Ovary (tissue), 9 donors: ENCODE results near the gene AKT3. TPM values are rescaled to one million over a fixed set of nuclear protein-coding genes. Genes with fewer than 3 reads are reported as not detected.

Source experiments
- DNase-seq, 5 donors: peaks; one replicate each; pipeline ENCODE4 v3.0.0-alpha.2; 2019 to 2020
- H3K27ac ChIP-seq, 2 donors: fragments of 200-600 bp; one replicate each; pipeline versions ENCODE4 v1.5.1 to v1.8.0; 2019 to 2022
- H3K27me3 ChIP-seq: fragments of 200-600 bp; one replicate; pipeline ENCODE4 v1.8.0; 2022
- H3K36me3 ChIP-seq: fragments of 200-600 bp; sonication (generic); one replicate; pipeline ENCODE4 v1.5.1; 2019
- H3K4me1 ChIP-seq: one replicate; pipeline ENCODE4 v1.8.1; 2013; ENCODE audit warnings: mild to moderate bottlenecking, moderate library complexity; ENCODE audit not compliant: insufficient read depth
- H3K4me3 ChIP-seq: fragments of 200-600 bp; sonication (generic); one replicate; pipeline ENCODE4 v1.5.1; 2017
- H3K9me3 ChIP-seq, 2 donors: fragments of 200-600 bp in 1 of 2; sonication (generic) in 1 of 2; one replicate each; pipeline versions ENCODE4 v1.5.1 to v1.8.1; 2013 to 2019; ENCODE audit warnings: mild to moderate bottlenecking in 1 of 2, moderate library complexity in 1 of 2
- EP300 ChIP-seq: sonication (generic); formaldehyde crosslinking; IDR thresholded peaks from one replicate; pipeline ENCODE4 v1.6.1; 2017; ENCODE audit warnings: antibody characterized with exemption
- POLR2A ChIP-seq: fragments of 450-650 bp; IDR thresholded peaks from one replicate; pipeline ENCODE4 v1.6.1; 2017; ENCODE audit warnings: antibody characterized with exemption, mild to moderate bottlenecking, moderate library complexity
- WGBS, 3 donors: extraction: QIAGEN DNeasy Blood & Tissue Kit in 1 of 3; methylation state at CpG; one replicate each; pipeline versions ENCODE4 v1.1.5 to v1.1.7; 2013 to 2017; 5-methylcytosine and 5-hydroxymethylcytosine counted together
- intact Hi-C, 4 donors: fragments of 100-400 bp; cut with DNase I; formaldehyde crosslinking; loops; one replicate each; pipeline versions ENCODE4 v1.11.0 to v1.15.1; 2022 to 2023
- polyA plus RNA-seq, 2 donors: library from polyadenylated mRNA; stranded (reverse); fragments of 200-250 nt in 1 of 2; fragments of 350-450 nt in 1 of 2; fragmentation: Illumina TruSeq in 1 of 2; extraction: RNeasy Lipid Tissue Mini Kit (QIAGEN cat#74804) in 1 of 2; gene quantifications; one replicate each; pipeline ENCODE4 v1.2.3, GENCODE V29; 2013 to 2014
- total RNA-seq, 7 donors: library from RNA; depleted of rRNA in 2 of 7; stranded (reverse); fragments of >200 nt in 2 of 7; fragmentation: NEBNext Ultra II Directional in 3 of 7; extraction: Animal tissue kit (Norgen Biotek cat#: 25700) in 3 of 7; gene quantifications; one replicate each; pipeline versions ENCODE4 v1.1.0 to v1.2.4, GENCODE V29; 2016 to 2023
- TF ChIP-seq, protein P1 (sequence below), 3 donors: fragments of 450-650 bp in 2 of 3; fragments of 200-600 bp in 1 of 3; IDR thresholded peaks; one replicate each; pipeline versions ENCODE4 v1.5.1 to v1.8.0; 2016 to 2022; ENCODE audit warnings: antibody characterized with exemption in 3 of 3, mild to moderate bottlenecking in 1 of 3
- donor health status: DM: no; HTN: no; CAD: no; lungs with moderate emphysema.
- donor health status: DM: no; HTN: no; CAD: no.
- donor health status: Bipolar disorder and iron deficiency.
- donor health status: DM: yes; HTN: yes; CAD: no.
- donor health status: DM: no; HTN: no; CAD: no.
- donor health status: DM: yes; HTN: yes; CAD: no.

Gene AKT3
- total and polyA plus RNA-seq, 9 donors, result 27.2 to 202 (median 111) TPM

- TF ChIP-seq EP300 (no peak), POLR2A (peak; percentile 28)
- TF ChIP-seq, protein P1, sequence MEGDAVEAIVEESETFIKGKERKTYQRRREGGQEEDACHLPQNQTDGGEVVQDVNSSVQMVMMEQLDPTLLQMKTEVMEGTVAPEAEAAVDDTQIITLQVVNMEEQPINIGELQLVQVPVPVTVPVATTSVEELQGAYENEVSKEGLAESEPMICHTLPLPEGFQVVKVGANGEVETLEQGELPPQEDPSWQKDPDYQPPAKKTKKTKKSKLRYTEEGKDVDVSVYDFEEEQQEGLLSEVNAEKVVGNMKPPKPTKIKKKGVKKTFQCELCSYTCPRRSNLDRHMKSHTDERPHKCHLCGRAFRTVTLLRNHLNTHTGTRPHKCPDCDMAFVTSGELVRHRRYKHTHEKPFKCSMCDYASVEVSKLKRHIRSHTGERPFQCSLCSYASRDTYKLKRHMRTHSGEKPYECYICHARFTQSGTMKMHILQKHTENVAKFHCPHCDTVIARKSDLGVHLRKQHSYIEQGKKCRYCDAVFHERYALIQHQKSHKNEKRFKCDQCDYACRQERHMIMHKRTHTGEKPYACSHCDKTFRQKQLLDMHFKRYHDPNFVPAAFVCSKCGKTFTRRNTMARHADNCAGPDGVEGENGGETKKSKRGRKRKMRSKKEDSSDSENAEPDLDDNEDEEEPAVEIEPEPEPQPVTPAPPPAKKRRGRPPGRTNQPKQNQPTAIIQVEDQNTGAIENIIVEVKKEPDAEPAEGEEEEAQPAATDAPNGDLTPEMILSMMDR (IDR thresholded peaks at IDR 0.05), result no peak
- Histone ChIP-seq H3K4me1 (no peaks in the 10 kb centered on the region), H3K27me3 (no peaks in the 10 kb centered on the region), H3K27ac (peak overlapping the region; percentile 94 to 100), H3K9me3 (no peaks in the 10 kb centered on the region), H3K36me3 (no peaks in the 10 kb centered on the region), H3K4me3 (peak overlapping the region; percentile 62)
- DNase-seq, result peak; percentile 87 to 92 (median 90)
- intact Hi-C loops, result loop anchor here in 1 of 4 donors (5.0 to 10.0 kb wide), 2 partner anchors 64 to 197 kb away; no protein-coding TSS in a partner anchor
- WGBS, 3 donors, result 0 to 1% (median 0%) methylated on average over 16 to 92 of the region's 92 CpGs
Observed at GRCh38 chr1:243850452-243851256, 611 bp upstream of the AKT3 start.

GRCh38 chr1:243849421-243850201 lies 432 bp downstream of the AKT3 start:
- Histone ChIP-seq H3K4me1 (no peaks in the 10 kb centered on the region), H3K4me3 (peak overlapping the region; percentile 62), H3K9me3 (no peaks in the 10 kb centered on the region), H3K27me3 (no peaks in the 10 kb centered on the region), H3K36me3 (no peaks in the 10 kb centered on the region), H3K27ac (peak overlapping the region; percentile 94 to 100)
- peak; percentile 71 to 83 (median 78) for DNase-seq
- TF ChIP-seq, protein P1 (IDR thresholded peaks at IDR 0.05), result no peak
- peak; percentile 47 for TF ChIP-seq POLR2A
- intact Hi-C loops, result loop anchor here in 2 of 4 donors (5.0 to 10.0 kb wide), 2 partner anchors 65 to 198 kb away; no protein-coding TSS in a partner anchor
- WGBS, 3 donors, result 0 to 1% (median 0%) methylated on average over 36 to 78 of the region's 81 CpGs

DNA sequence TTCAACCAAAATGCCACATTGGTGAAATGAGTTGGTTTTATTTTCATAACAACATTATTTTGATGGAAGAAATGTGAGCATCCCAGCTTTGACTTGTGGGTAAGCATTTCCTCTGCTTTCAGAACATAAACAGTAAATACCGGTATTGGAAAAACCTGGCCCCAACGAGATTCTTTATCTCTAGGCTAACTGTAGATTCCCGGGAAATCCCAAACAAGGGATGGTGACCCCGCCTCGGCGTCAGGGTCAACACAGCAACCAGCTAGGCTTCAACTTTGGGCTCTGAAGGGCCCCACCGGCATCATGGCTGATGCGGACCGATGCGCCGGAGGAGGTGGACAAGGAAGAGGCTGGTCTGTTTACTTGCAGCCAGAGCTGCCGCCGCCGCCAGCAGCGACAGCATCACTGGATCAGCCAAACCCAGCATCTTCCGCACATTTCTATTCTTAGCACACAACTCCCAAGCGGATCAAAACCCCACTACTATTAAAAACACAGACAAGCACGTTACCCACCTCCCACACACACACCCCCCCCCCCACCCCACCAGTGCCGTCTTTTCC lies 1.1 kb downstream of the AKT3 start:
- TF ChIP-seq POLR2A (no peak), EP300 (no peak)
- TF ChIP-seq, protein P1 (IDR thresholded peaks at IDR 0.05), result no peak
- H3K27me3 ChIP-seq, result no peaks in the 10 kb centered on the region
- WGBS, 3 donors, result 0 to 1% (median 1%) methylated on average over 19 of the region's 19 CpGs
- intact Hi-C loops, result loop anchor here in 1 of 4 donors (5.0 kb wide), 1 partner anchor 198 kb away; no protein-coding TSS in a partner anchor
- DNase-seq, result peak; percentile 67 to 79 (median 73)
- H3K4me1 ChIP-seq, result no peaks in the 10 kb centered on the region
- no peaks in the 10 kb centered on the region for H3K36me3 ChIP-seq
- peak overlapping the region; percentile 94 to 100 for H3K27ac ChIP-seq
- H3K4me3 ChIP-seq, result peak overlapping the region; percentile 62
- H3K9me3 ChIP-seq, result no peaks in the 10 kb centered on the region
